Measurements from ENCODE around the gene LYZL4. TPM values are rescaled to one million over a fixed set of nuclear protein-coding genes. Genes with fewer than 3 reads are reported as not detected.

Gene LYZL4
- total RNA-seq, 2 donors from 2014 or later = 5.9 TPM; not detected in 1

DNA sequence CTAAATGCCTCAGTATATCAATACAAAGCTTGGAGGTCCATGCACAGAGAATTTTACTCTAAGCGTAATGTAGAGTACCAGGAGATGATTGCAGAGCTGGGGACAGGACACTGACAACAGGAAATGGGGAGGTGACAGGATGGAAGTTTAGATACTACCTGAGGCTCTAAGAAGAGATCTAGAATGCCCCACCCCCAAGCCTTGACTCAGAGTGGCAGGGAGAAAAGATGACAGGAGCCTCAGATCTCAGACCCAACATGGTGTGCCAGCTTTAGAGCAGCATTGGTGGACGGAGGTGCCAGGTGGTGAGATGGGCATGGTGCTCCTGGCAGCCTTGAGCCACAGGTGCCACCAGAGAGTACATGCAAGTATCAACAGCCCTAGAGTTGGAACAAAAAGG lies 62.5 kb downstream of the LYZL4 start:
- no peak overlapping the region for H3K4me3 ChIP-seq
- no peaks in the 10 kb centered on the region for H3K4me1 ChIP-seq (replicated peaks)
- H3K9me3 ChIP-seq = no peaks in the 10 kb centered on the region
- no peaks in the 10 kb centered on the region for H3K36me3 ChIP-seq
- H3K27me3 ChIP-seq (replicated peaks; ENCODE audit: insufficient read depth) = no peaks in the 10 kb centered on the region
- 86% methylated on average over 2 of the region's 2 CpGs for WGBS
- DNase-seq (ENCODE audit: low spot score) = no peak
- TF ChIP-seq POLR2A (IDR thresholded peaks at IDR 0.05) = no peak
- TF ChIP-seq, protein P1, sequence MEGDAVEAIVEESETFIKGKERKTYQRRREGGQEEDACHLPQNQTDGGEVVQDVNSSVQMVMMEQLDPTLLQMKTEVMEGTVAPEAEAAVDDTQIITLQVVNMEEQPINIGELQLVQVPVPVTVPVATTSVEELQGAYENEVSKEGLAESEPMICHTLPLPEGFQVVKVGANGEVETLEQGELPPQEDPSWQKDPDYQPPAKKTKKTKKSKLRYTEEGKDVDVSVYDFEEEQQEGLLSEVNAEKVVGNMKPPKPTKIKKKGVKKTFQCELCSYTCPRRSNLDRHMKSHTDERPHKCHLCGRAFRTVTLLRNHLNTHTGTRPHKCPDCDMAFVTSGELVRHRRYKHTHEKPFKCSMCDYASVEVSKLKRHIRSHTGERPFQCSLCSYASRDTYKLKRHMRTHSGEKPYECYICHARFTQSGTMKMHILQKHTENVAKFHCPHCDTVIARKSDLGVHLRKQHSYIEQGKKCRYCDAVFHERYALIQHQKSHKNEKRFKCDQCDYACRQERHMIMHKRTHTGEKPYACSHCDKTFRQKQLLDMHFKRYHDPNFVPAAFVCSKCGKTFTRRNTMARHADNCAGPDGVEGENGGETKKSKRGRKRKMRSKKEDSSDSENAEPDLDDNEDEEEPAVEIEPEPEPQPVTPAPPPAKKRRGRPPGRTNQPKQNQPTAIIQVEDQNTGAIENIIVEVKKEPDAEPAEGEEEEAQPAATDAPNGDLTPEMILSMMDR (IDR thresholded peaks at IDR 0.05) = no peak
- no peak for TF ChIP-seq POLR2AphosphoS5 (IDR thresholded peaks at IDR 0.05)
- intact Hi-C loops (cut with DNase I) = no loop called here
- H3K27ac ChIP-seq = no peak overlapping the region

Other genes with a start within 250 kb of the LYZL4 start
- gene CCK, start 144.4 kb downstream of the LYZL4 start, total RNA-seq = 10 to 100 TPM in 1 of 2 donors, 1 to 10 TPM in 1; 3.0 to 50.7 TPM
- 100 to 1,000 TPM in 1 of 2 donors, 10 to 100 TPM in 1; 98.5 to 226 TPM for gene VIPR1, start 92.0 kb upstream of the LYZL4 start, total RNA-seq
- gene SEC22C, start 171.4 kb upstream of the LYZL4 start, total RNA-seq = 100 to 1,000 TPM in 1 of 2 donors, 10 to 100 TPM in 1; 78.0 to 120 TPM
- 10 to 100 TPM; 23.0 to 43.3 TPM for gene SS18L2, start 180.2 kb upstream of the LYZL4 start, total RNA-seq
- gene NKTR, start 190.1 kb upstream of the LYZL4 start, total RNA-seq = 10 to 100 TPM; 42.2 to 91.6 TPM
- 10 to 100 TPM; 22.1 to 38.0 TPM for gene ZBTB47, start 243.1 kb upstream of the LYZL4 start, total RNA-seq